ENCODE data around the gene TMEM250. TPM values are rescaled to one million over a fixed set of nuclear protein-coding genes. Genes with fewer than 3 reads are reported as not detected.
"Not testable (repeated sequence)": the region's sequence is repeated elsewhere in the genome, so short reads cannot be mapped to it uniquely, and the experiment has no call there.

Gene TMEM250
- total RNA-seq, 1 donor from 2014 or later: 30.2 TPM

GRCh38 chr9:136114610-136115009 lies 4.1 kb downstream of the TMEM250 start:
- DNase-seq (ENCODE audit: low spot score): no peak

GRCh38 chr9:136112541-136112940 lies 6.1 kb downstream of the TMEM250 start:
- no peak for DNase-seq (ENCODE audit: low spot score)

GRCh38 chr9:136111910-136112309 lies 6.8 kb downstream of the TMEM250 start:
- DNase-seq (ENCODE audit: low spot score): no peak

- no peak for DNase-seq (ENCODE audit: low spot score)
Measured at GRCh38 chr9:136111190-136111589, 7.5 kb downstream of the TMEM250 start.

- DNase-seq (ENCODE audit: low spot score): no peak
Measured at GRCh38 chr9:136110082-136111061, 8.3 kb downstream of the TMEM250 start.

- peak; percentile 98 for DNase-seq (ENCODE audit: low spot score)
Measured at GRCh38 chr9:136109351-136110081, 9.2 kb downstream of the TMEM250 start.

GRCh38 chr9:136108648-136109266 lies 9.9 kb downstream of the TMEM250 start:
- DNase-seq (ENCODE audit: low spot score): no peak

- DNase-seq (ENCODE audit: low spot score): no peak
Measured at GRCh38 chr9:136107953-136108647, 10.6 kb downstream of the TMEM250 start.

GRCh38 chr9:136107155-136107952 lies 11.3 kb downstream of the TMEM250 start:
- DNase-seq (ENCODE audit: low spot score): no peak

GRCh38 chr9:136105398-136106135 lies 13.1 kb downstream of the TMEM250 start:
- DNase-seq (ENCODE audit: low spot score): no peak

- no peak for DNase-seq (ENCODE audit: low spot score)
Measured at GRCh38 chr9:136104916-136105315, 13.8 kb downstream of the TMEM250 start.

- no peak for DNase-seq (ENCODE audit: low spot score)
Measured at GRCh38 chr9:136104488-136104800, 14.2 kb downstream of the TMEM250 start.

GRCh38 chr9:136103651-136104487 lies 14.8 kb downstream of the TMEM250 start:
- DNase-seq (ENCODE audit: low spot score): no peak

- not testable (repeated sequence) for DNase-seq (ENCODE audit: low spot score)
Measured at GRCh38 chr9:136101615-136102074, 17.0 kb downstream of the TMEM250 start.

- DNase-seq (ENCODE audit: low spot score): no peak
Measured at GRCh38 chr9:136100700-136101614, 17.7 kb downstream of the TMEM250 start.

- DNase-seq (ENCODE audit: low spot score): no peak
Measured at GRCh38 chr9:136099542-136099941, 19.1 kb downstream of the TMEM250 start.

GRCh38 chr9:136098844-136099243 lies 19.8 kb downstream of the TMEM250 start:
- DNase-seq (ENCODE audit: low spot score): no peak

- DNase-seq (ENCODE audit: low spot score): no peak
Measured at GRCh38 chr9:136098210-136098609, 20.5 kb downstream of the TMEM250 start.

Data from mesenteric fat pad (tissue), 1 donor.